GM21528 (cell line): ENCODE results near the gene CFC1.
"Not testable (repeated sequence)": the region's sequence is repeated elsewhere in the genome, so short reads cannot be mapped to it uniquely, and the experiment has no call there.

Source experiments
- ATAC-seq: cut with Tn5 transposase; IDR thresholded peaks from one replicate; pipeline ENCODE4 v1.9.1; 2021; ENCODE audit warnings: mild to moderate bottlenecking, moderate library complexity; ENCODE audit not compliant: unreplicated experiment, low FRiP score

The CFC1 gene

GRCh38 chr2:130599393-130599792 lies at the start of gene CFC1:
Gene CFC1 (minus strand): TSS chr2:130599575. CDS start chr2:130599287, 288 bp downstream.
- ATAC-seq, result not testable (repeated sequence)

- not testable (repeated sequence) for ATAC-seq
These were observed 42.3 kb upstream of the CFC1 start for GRCh38 chr2:130641688-130642087.

- ATAC-seq, result not testable (repeated sequence)
These were observed 39.6 kb upstream of the CFC1 start for GRCh38 chr2:130638973-130639372.

GRCh38 chr2:130628784-130629475 lies 29.6 kb upstream of the CFC1 start:
- ATAC-seq, result not testable (repeated sequence)

- ATAC-seq, result not testable (repeated sequence)
These were observed 11.8 kb upstream of the CFC1 start, which contains the start of gene POTEJ for GRCh38 chr2:130611140-130611539. Gene POTEJ (plus strand): TSS chr2:130611440. CDS start chr2:130611533, 93 bp downstream.

GRCh38 chr2:130610486-130610885 lies 11.1 kb upstream of the CFC1 start:
- not testable (repeated sequence) for ATAC-seq

GRCh38 chr2:130609002-130609920 lies 9.9 kb upstream of the CFC1 start:
- not testable (repeated sequence) for ATAC-seq

GRCh38 chr2:130608276-130609001 lies 9.1 kb upstream of the CFC1 start:
- not testable (repeated sequence) for ATAC-seq

- not testable (repeated sequence) for ATAC-seq
These were observed 2.4 kb upstream of the CFC1 start for GRCh38 chr2:130601648-130602302.

- not testable (repeated sequence) for ATAC-seq
These were observed 551 bp upstream of the CFC1 start for GRCh38 chr2:130599926-130600325.

GRCh38 chr2:130598463-130598862 lies 912 bp downstream of the CFC1 start:
- ATAC-seq, result not testable (repeated sequence)

- not testable (repeated sequence) for ATAC-seq
These were observed 1.4 kb downstream of the CFC1 start for GRCh38 chr2:130597994-130598393.

GRCh38 chr2:130596757-130597156 lies 2.6 kb downstream of the CFC1 start:
- not testable (repeated sequence) for ATAC-seq

- ATAC-seq, result not testable (repeated sequence)
These were observed 5.4 kb downstream of the CFC1 start for GRCh38 chr2:130594011-130594410.

- not testable (repeated sequence) for ATAC-seq
These were observed 6.5 kb downstream of the CFC1 start for GRCh38 chr2:130592791-130593414.

GRCh38 chr2:130590842-130591359 lies 8.5 kb downstream of the CFC1 start:
- ATAC-seq, result not testable (repeated sequence)

- ATAC-seq, result not testable (repeated sequence)
These were observed 9.1 kb downstream of the CFC1 start for GRCh38 chr2:130590170-130590841.

GRCh38 chr2:130588688-130589458 lies 10.5 kb downstream of the CFC1 start:
- ATAC-seq, result not testable (repeated sequence)
